ENCODE data around the gene WDR82. TPM values are rescaled to one million over a fixed set of nuclear protein-coding genes. Genes with fewer than 3 reads are reported as not detected.

The WDR82 gene
- total RNA-seq, 3 donors from 2014 or later: 49.6 to 53.1 (median 52.1) TPM

DNA sequence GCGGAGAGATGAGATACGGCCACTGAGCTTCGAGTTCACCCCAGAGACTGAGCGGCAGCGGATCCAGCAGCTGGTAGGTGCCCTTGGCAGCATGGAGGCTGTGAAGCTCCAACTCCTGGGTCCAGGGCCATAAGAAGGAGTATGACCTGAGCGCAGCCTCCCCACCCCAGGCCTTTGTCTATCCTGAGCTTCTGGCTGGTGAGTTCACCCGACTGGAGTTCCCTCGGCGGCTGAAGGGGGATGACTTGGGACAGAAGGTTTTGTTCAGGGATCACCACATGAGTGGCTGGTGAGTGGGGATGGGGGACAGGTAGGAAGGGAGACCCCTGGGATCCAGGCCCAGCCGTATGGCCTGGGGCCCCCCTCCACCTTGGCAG is 30.3 kb downstream of the WDR82 start:
- intact Hi-C loops (cut with DNase I; ENCODE audit: low total_unique reads): no loop called here
- H3K4me3 ChIP-seq: no peak overlapping the region
- DNase-seq (ENCODE audit: low spot score in 2 of 2): no peak
- H3K27ac ChIP-seq: peak overlapping the region in 1 of 2 donors; percentile 95
- TF ChIP-seq POLR2AphosphoS5 (IDR thresholded peaks at IDR 0.05) (no peak), POLR2A (IDR thresholded peaks at IDR 0.05) (no peak)
- TF ChIP-seq, protein P1, sequence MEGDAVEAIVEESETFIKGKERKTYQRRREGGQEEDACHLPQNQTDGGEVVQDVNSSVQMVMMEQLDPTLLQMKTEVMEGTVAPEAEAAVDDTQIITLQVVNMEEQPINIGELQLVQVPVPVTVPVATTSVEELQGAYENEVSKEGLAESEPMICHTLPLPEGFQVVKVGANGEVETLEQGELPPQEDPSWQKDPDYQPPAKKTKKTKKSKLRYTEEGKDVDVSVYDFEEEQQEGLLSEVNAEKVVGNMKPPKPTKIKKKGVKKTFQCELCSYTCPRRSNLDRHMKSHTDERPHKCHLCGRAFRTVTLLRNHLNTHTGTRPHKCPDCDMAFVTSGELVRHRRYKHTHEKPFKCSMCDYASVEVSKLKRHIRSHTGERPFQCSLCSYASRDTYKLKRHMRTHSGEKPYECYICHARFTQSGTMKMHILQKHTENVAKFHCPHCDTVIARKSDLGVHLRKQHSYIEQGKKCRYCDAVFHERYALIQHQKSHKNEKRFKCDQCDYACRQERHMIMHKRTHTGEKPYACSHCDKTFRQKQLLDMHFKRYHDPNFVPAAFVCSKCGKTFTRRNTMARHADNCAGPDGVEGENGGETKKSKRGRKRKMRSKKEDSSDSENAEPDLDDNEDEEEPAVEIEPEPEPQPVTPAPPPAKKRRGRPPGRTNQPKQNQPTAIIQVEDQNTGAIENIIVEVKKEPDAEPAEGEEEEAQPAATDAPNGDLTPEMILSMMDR (IDR thresholded peaks at IDR 0.05): no peak
- H3K4me1 ChIP-seq: peaks cover 0 to 6% of the 10 kb centered on the region in 2 donors
- no peaks in the 10 kb centered on the region for H3K27me3 ChIP-seq
- no peaks in the 10 kb centered on the region for H3K36me3 ChIP-seq
- H3K9me3 ChIP-seq: no peaks in the 10 kb centered on the region

DNA sequence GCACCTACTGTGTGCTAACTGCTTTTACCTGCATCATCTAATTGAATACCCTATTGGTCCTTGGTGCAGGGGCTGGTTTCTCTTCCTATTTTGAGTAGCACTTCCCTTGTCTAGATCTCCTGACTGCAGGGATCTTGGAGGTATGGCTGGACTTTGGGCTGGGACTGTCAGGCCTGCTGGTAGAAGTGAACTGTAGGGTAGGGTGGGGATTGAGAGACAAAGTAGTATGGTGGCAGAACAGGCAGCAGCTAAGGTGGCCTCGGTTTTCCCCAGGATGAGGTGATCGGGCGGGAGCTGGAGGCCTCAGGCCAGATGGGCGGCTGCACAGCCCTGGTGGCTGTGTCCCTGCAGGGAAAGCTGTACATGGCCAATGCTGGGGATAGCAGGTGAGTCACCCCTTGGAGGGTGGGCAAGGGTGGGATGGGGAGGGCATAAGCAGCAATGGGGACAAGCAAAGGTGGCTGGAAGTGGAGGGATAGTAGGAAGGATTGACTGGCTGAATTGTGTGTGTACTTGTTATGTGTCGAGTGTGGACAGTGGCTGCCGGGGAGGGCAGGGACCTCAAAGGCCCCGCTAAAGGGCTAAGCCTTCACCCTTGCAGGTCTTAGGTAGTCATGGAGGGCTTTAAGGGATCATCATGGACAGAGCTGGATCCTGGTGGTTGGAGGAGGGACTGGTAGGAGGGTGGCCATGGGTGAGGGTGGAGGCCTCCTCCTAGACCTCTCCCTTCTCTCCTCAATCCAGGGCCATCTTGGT is 30.9 kb downstream of the WDR82 start:
- H3K9me3 ChIP-seq: no peaks in the 10 kb centered on the region
- DNase-seq (ENCODE audit: low spot score in 2 of 2): no peak
- H3K4me1 ChIP-seq: peaks cover 0 to 6% of the 10 kb centered on the region in 2 donors
- intact Hi-C loops (cut with DNase I; ENCODE audit: low total_unique reads): no loop called here
- no peaks in the 10 kb centered on the region for H3K27me3 ChIP-seq
- H3K4me3 ChIP-seq: peak overlapping the region in 1 of 3 donors; percentile 90
- H3K36me3 ChIP-seq: no peaks in the 10 kb centered on the region
- H3K27ac ChIP-seq: peak overlapping the region in 1 of 2 donors; percentile 95
- TF ChIP-seq, protein P1 (IDR thresholded peaks at IDR 0.05): no peak
- TF ChIP-seq POLR2AphosphoS5 (IDR thresholded peaks at IDR 0.05) (no peak), POLR2A (IDR thresholded peaks at IDR 0.05) (no peak)

DNA sequence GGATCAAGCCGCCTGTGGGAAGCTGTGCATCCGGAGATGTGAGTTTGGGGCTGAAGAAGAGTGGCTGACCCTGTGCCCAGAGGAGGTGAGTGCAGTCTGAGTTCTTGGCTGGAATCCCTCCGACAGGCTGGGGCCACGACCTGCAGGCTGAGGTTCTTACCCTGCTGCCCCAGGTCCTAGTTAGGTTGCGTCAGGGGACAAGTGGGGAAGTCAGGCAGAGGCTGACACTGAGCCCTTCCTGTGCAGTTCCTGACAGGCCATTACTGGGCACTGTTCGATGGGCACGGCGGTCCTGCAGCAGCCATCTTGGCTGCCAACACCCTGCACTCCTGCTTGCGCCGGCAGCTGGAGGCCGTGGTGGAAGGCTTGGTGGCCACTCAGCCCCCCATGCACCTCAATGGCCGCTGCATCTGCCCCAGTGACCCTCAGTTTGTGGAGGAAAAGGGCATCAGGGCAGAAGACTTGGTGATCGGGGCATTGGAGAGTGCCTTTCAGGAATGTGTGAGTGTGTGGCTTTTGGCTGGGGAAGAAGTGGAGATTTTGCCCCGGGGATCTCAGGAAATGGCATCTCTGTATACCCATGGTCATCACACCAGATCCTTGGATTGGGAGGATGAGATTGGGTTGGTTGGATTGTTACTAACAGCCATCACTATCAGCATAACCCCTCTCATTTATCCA is 31.6 kb downstream of the WDR82 start:
- no peak for DNase-seq (ENCODE audit: low spot score in 2 of 2)
- no peaks in the 10 kb centered on the region for H3K36me3 ChIP-seq
- intact Hi-C loops (cut with DNase I; ENCODE audit: low total_unique reads): no loop called here
- peak overlapping the region; percentile 85 to 95 for H3K27ac ChIP-seq
- TF ChIP-seq, protein P1 (IDR thresholded peaks at IDR 0.05): no peak
- TF ChIP-seq POLR2AphosphoS5 (IDR thresholded peaks at IDR 0.05) (no peak), POLR2A (IDR thresholded peaks at IDR 0.05) (no peak)
- no peaks in the 10 kb centered on the region for H3K9me3 ChIP-seq
- peak overlapping the region; percentile 55 to 90 (median 71) for H3K4me3 ChIP-seq
- H3K4me1 ChIP-seq: peaks cover 0 to 6% of the 10 kb centered on the region in 2 donors
- H3K27me3 ChIP-seq: no peaks in the 10 kb centered on the region

DNA sequence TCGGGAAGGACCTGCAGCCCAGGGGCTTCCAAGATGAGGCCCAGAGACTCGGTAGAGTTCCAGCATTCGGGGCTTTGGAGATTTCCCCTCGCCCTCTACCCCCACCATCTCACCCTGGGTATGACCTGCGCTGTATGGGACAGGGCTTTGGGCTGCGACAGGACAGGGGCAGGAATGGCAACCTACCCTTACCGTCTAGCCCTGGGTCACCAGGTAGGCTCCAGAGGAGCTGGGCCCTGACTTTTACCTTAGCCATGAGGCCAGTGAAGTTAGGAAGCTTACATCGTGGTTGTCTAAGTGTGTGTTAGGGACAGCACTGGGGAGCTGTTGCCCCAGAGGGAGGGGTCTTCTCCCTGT is 32.2 kb downstream of the WDR82 start:
- peaks cover 0 to 6% of the 10 kb centered on the region in 2 donors for H3K4me1 ChIP-seq
- TF ChIP-seq POLR2A (IDR thresholded peaks at IDR 0.05) (no peak), POLR2AphosphoS5 (IDR thresholded peaks at IDR 0.05) (no peak)
- TF ChIP-seq, protein P1 (IDR thresholded peaks at IDR 0.05): no peak
- intact Hi-C loops (cut with DNase I; ENCODE audit: low total_unique reads): no loop called here

More for the DNA sequence above, 32.2 kb downstream of the WDR82 start:
- Histone ChIP-seq H3K27ac (peak overlapping the region; percentile 85 to 95), H3K36me3 (no peaks in the 10 kb centered on the region), H3K9me3 (no peaks in the 10 kb centered on the region), H3K4me3 (peak overlapping the region; percentile 55 to 90 (median 71)), H3K27me3 (no peaks in the 10 kb centered on the region)
- no peak for DNase-seq (ENCODE audit: low spot score in 2 of 2)
